ENCODE results near the gene OSM.

The OSM gene

GRCh38 chr22:30262917-30263741, 3.5 kb downstream of the OSM start:
- DNase-seq (ENCODE audit: low spot score), result peak; percentile 78

- no peak for DNase-seq (ENCODE audit: low spot score)
Observed at GRCh38 chr22:30262112-30262511, 4.5 kb downstream of the OSM start.

GRCh38 chr22:30261134-30261533, 5.5 kb downstream of the OSM start:
- DNase-seq (ENCODE audit: low spot score), result no peak

GRCh38 chr22:30260682-30261081, 6.0 kb downstream of the OSM start:
- DNase-seq (ENCODE audit: low spot score), result no peak

- no peak for DNase-seq (ENCODE audit: low spot score)
Observed at GRCh38 chr22:30260276-30260675, 6.4 kb downstream of the OSM start.

GRCh38 chr22:30254314-30254713, 12.3 kb downstream of the OSM start:
- DNase-seq (ENCODE audit: low spot score), result no peak

- DNase-seq (ENCODE audit: low spot score), result no peak
Observed at GRCh38 chr22:30253205-30253852, 13.3 kb downstream of the OSM start.

- DNase-seq (ENCODE audit: low spot score), result no peak
Observed at GRCh38 chr22:30252411-30253204, 14.0 kb downstream of the OSM start.

- DNase-seq (ENCODE audit: low spot score), result no peak
Observed at GRCh38 chr22:30251711-30252110, 14.9 kb downstream of the OSM start.

- DNase-seq (ENCODE audit: low spot score), result no peak
Observed at GRCh38 chr22:30250661-30251267, 15.9 kb downstream of the OSM start.

GRCh38 chr22:30250039-30250565, 16.5 kb downstream of the OSM start:
- no peak for DNase-seq (ENCODE audit: low spot score)

GRCh38 chr22:30249049-30250038, 17.3 kb downstream of the OSM start:
- DNase-seq (ENCODE audit: low spot score), result no peak

- no peak for DNase-seq (ENCODE audit: low spot score)
Observed at GRCh38 chr22:30248484-30248883, 18.2 kb downstream of the OSM start.

GRCh38 chr22:30247974-30248373, 18.7 kb downstream of the OSM start:
- no peak for DNase-seq (ENCODE audit: low spot score)

- DNase-seq (ENCODE audit: low spot score), result no peak
Observed at GRCh38 chr22:30247561-30247960, 19.1 kb downstream of the OSM start.

GRCh38 chr22:30246814-30247376, 19.8 kb downstream of the OSM start:
- peak; percentile 26 for DNase-seq (ENCODE audit: low spot score)

- peak; percentile 33 for DNase-seq (ENCODE audit: low spot score)
Observed at GRCh38 chr22:30245985-30246813, 20.5 kb downstream of the OSM start, which contains the start of gene LIF. LIF (minus strand) TSS chr22:30246759; CDS start chr22:30246695, 64 bp downstream.

GRCh38 chr22:30245181-30245984, 21.3 kb downstream of the OSM start:
- no peak for DNase-seq (ENCODE audit: low spot score)

GRCh38 chr22:30244641-30245040, 22.0 kb downstream of the OSM start:
- DNase-seq (ENCODE audit: low spot score), result no peak

Measured in CD4-positive, alpha-beta T cell treated with Interleukin-2 at 100 ng/mL for 4 hours (primary cell).